Heart left ventricle (tissue), 16 donors: Measurements from ENCODE around the gene ADGRD1. TPM values are rescaled to one million over a fixed set of nuclear protein-coding genes. Genes with fewer than 3 reads are reported as not detected.

Experiments used
- ATAC-seq, 4 donors: fragments of 200-7000 bp; cut with Tn5 transposase; one replicate each; pipeline ENCODE4 v1.9.1; 2020 to 2022; ENCODE audit warnings: moderate library complexity in 4 of 4, mild to moderate bottlenecking in 3 of 4, moderate number of reproducible peaks in 1 of 4
- DNase-seq, 5 donors: peaks; one replicate each; pipeline ENCODE4 v3.0.0-alpha.2; 2020
- H3K27ac ChIP-seq, 12 donors: fragments of 200-600 bp; sonication (generic) in 4 of 12; one replicate each; pipeline versions ENCODE4 v1.5.0 to v1.8.0; 2016 to 2022; ENCODE audit warnings: mild to moderate bottlenecking in 2 of 12
- H3K27me3 ChIP-seq, 9 donors: fragments of 200-600 bp; sonication (generic) in 2 of 9; one replicate each; pipeline versions ENCODE4 v1.5.1 to v1.8.0; 2016 to 2022; ENCODE audit warnings: mild to moderate bottlenecking in 3 of 9
- H3K36me3 ChIP-seq, 9 donors: fragments of 200-600 bp; sonication (generic) in 2 of 9; one replicate each; pipeline versions ENCODE4 v1.5.0 to v1.8.0; 2018 to 2022; ENCODE audit warnings: mild to moderate bottlenecking in 2 of 9
- H3K4me1 ChIP-seq, 12 donors: fragments of 200-600 bp; sonication (generic) in 4 of 12; one replicate each; pipeline versions ENCODE4 v1.5.0 to v1.8.0; 2016 to 2022; ENCODE audit warnings: mild to moderate bottlenecking in 3 of 12
- H3K4me3 ChIP-seq, 12 donors: fragments of 200-600 bp; sonication (generic) in 4 of 12; one replicate each; pipeline versions ENCODE4 v1.5.0 to v1.8.0; 2017 to 2022; ENCODE audit warnings: mild to moderate bottlenecking in 9 of 12, moderate library complexity in 4 of 12
- H3K9me3 ChIP-seq, 12 donors: fragments of 200-600 bp; sonication (generic) in 4 of 12; one replicate each; pipeline versions ENCODE4 v1.5.0 to v1.8.0; 2016 to 2022; ENCODE audit warnings: mild to moderate bottlenecking in 1 of 12
- POLR2A ChIP-seq, 2 donors: fragments of 450-650 bp; IDR thresholded peaks; one replicate each; pipeline ENCODE4 v1.6.1; 2017; ENCODE audit warnings: antibody characterized with exemption in 2 of 2, mild to moderate bottlenecking in 2 of 2, moderate library complexity in 2 of 2
- WGBS, 4 donors: extraction: QIAGEN DNeasy Blood & Tissue Kit in 2 of 4; methylation state at CpG; one replicate each; pipeline versions ENCODE4 v1.1.5 to v1.1.7; 2013 to 2018; 5-methylcytosine and 5-hydroxymethylcytosine counted together
- intact Hi-C, 10 donors: fragments of 100-400 bp; cut with DNase I; formaldehyde crosslinking; loops; one replicate each; pipeline versions ENCODE4 v1.11.1 to v1.14.2; 2022
- polyA plus RNA-seq, 2 donors: library from polyadenylated mRNA; stranded (reverse); fragments of 200-250 nt; gene quantifications; one replicate each; pipeline ENCODE4 v1.2.3, GENCODE V29; 2013
- total RNA-seq, 9 donors: library from RNA; depleted of rRNA in 2 of 9; stranded (reverse); fragments of >200 nt in 2 of 9; fragmentation: NEBNext Ultra II Directional in 3 of 9; extraction: Animal tissue kit (Norgen Biotek cat#: 25700) in 3 of 9; gene quantifications; one replicate each; pipeline versions ENCODE4 v1.1.0 to v1.2.4, GENCODE V29; 2016 to 2023
- TF ChIP-seq, protein P1 (sequence below), 12 donors: fragments of 200-600 bp; sonication (generic) in 4 of 12; IDR thresholded peaks; one replicate each; pipeline versions ENCODE4 v1.5.0 to v1.8.0; 2018 to 2022; ENCODE audit warnings: antibody characterized with exemption in 12 of 12, mild to moderate bottlenecking in 5 of 12
- donor health status: ischemic (EF 13 %, LVEDD 7.1; RV severe dilation, severe dysfunction).
- donor health status: healthy with polysubstance abuse.
- donor health status: DM: no; HTN: yes; CAD: no.
- donor health status: DM: no; HTN: no; CAD: no.
- donor health status: ischemic (EF 25% LVEDD 6.9; RV normal size, moderate dysfunction).
- donor health status: ischemic (EF 25% LVEDD 5.7; RV mildly dilated, moderate dysfunction).
- donor health status: healthy.
- donor health status: DM: yes; HTN: yes; CAD: no.
- donor health status: ischemic (EF 35%, LVEDD 5.7; RV mildly dilated, moderate dysfunction).
- donor health status: nonischemic (EF 11% LVEDD 7.7; RV severe dilation, severe dysfunction).
- donor health status: DM: yes; HTN: yes; CAD: no.
- donor health status: PGD.
- donor health status: ischemic (EF 29% LVEDD 5.4; RV normal size, mild dysfunction).
- donor health status: nonischemic (EF 23%, LVEDD 6.1; RV moderate dilation, normal function).

The ADGRD1 gene
- total and polyA plus RNA-seq, 11 donors, result 22.7 to 109 (median 66.3) TPM

DNA sequence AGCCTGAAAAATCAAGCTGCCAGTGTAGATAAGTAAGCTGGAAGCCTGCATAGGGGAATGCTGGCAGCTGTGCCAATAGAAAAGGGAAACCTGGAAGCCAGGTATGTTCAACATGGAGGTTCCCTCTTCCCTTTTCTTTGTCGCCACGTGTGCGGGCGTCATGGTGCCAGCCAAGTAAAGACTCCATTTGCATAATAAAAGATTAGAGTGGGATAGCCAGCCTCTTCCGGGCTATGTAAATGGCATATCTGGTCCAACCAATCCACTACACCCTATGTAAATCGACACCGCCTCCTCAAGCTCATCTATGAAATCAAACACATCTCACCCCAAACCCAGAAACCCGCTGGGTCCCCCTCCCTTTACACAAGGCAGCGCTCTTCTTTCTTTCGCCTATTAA is 5.6 kb upstream of the ADGRD1 start:
- 84 to 90% (median 86%) methylated on average over 10 of the region's 10 CpGs for WGBS, 4 donors

DNA sequence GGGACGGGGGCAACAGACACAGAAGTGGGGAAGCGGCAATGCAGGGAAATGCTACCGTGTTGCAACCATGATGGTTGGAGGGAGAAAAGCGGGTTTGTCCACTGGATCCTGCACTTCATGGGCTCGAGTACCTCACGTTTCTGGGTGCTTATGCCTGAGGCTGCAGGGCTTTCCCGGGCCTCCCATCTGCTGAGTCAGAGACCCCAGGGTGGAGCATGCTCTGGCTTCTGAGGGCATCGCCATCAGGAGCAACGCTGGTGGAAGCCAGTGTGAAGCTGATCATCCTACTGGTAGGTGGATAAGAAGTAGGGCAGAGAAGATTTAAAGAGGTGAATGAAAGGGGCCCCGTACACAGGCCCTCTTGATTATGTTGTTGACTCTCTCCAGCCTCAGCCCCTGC is 5.0 kb upstream of the ADGRD1 start:
- Histone ChIP-seq H3K4me3 (no peak overlapping the region), H3K9me3 (peaks cover 0 to 22% (median 11%) of the 10 kb centered on the region in 12 donors), H3K4me1 (peaks cover 0 to 25% (median 12%) of the 10 kb centered on the region in 12 donors), H3K36me3 (no peaks in the 10 kb centered on the region), H3K27me3 (no peaks in the 10 kb centered on the region), H3K27ac (no peak overlapping the region)
- DNase-seq (no peak), ATAC-seq (no peak)
- TF ChIP-seq POLR2A (IDR thresholded peaks at IDR 0.05), result no peak
- TF ChIP-seq, protein P1, sequence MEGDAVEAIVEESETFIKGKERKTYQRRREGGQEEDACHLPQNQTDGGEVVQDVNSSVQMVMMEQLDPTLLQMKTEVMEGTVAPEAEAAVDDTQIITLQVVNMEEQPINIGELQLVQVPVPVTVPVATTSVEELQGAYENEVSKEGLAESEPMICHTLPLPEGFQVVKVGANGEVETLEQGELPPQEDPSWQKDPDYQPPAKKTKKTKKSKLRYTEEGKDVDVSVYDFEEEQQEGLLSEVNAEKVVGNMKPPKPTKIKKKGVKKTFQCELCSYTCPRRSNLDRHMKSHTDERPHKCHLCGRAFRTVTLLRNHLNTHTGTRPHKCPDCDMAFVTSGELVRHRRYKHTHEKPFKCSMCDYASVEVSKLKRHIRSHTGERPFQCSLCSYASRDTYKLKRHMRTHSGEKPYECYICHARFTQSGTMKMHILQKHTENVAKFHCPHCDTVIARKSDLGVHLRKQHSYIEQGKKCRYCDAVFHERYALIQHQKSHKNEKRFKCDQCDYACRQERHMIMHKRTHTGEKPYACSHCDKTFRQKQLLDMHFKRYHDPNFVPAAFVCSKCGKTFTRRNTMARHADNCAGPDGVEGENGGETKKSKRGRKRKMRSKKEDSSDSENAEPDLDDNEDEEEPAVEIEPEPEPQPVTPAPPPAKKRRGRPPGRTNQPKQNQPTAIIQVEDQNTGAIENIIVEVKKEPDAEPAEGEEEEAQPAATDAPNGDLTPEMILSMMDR (IDR thresholded peaks at IDR 0.05), result no peak
- intact Hi-C loops, result no loop called here
- 90 to 96% (median 93%) methylated on average over 10 of the region's 10 CpGs for WGBS, 4 donors

More for the DNA sequence above, 5.6 kb upstream of the ADGRD1 start:
- H3K4me1 ChIP-seq, result peaks cover 0 to 20% (median 8%) of the 10 kb centered on the region in 12 donors
- DNase-seq (no peak), ATAC-seq (no peak)
- no peak for TF ChIP-seq POLR2A (IDR thresholded peaks at IDR 0.05)
- TF ChIP-seq, protein P1 (IDR thresholded peaks at IDR 0.05), result no peak
- no peaks in the 10 kb centered on the region for H3K36me3 ChIP-seq
- no peak overlapping the region for H3K27ac ChIP-seq
- intact Hi-C loops, result no loop called here
- H3K4me3 ChIP-seq, result no peak overlapping the region
- no peaks in the 10 kb centered on the region for H3K27me3 ChIP-seq
- H3K9me3 ChIP-seq, result peaks cover 0 to 24% (median 11%) of the 10 kb centered on the region in 12 donors

DNA sequence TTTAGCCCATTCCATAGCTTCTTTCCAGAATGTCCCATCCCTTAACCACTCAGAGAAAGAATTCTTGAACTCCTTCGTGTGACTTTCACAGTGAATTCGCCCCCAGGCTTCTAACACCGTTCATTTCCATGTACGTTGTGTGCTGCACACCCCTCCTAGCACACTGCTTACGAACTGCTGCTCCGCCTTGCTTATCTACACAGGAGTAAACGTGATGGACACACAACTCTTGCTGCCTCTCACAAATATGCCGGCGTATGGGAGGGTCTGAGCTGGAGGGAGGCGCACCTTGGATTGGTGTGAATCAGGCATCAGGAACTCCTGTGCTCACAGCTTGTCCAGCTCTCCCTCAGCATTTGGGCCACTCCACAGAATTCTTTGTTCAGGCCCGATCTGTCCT is 3.9 kb upstream of the ADGRD1 start:
- no peak for DNase-seq
- no peak overlapping the region for H3K27ac ChIP-seq
- TF ChIP-seq, protein P1 (IDR thresholded peaks at IDR 0.05), result no peak
- TF ChIP-seq POLR2A (IDR thresholded peaks at IDR 0.05), result no peak
- no peak for ATAC-seq
- no peaks in the 10 kb centered on the region for H3K27me3 ChIP-seq
- H3K36me3 ChIP-seq, result no peaks in the 10 kb centered on the region
- H3K4me3 ChIP-seq, result no peak overlapping the region
- H3K4me1 ChIP-seq, result peaks cover 0 to 32% (median 12%) of the 10 kb centered on the region in 12 donors
- 86 to 91% (median 88%) methylated on average over 11 of the region's 11 CpGs for WGBS, 4 donors
- intact Hi-C loops, result loop anchor here in 1 of 10 donors (5.0 kb wide), 1 partner anchor 52 kb away; no protein-coding TSS in a partner anchor
- H3K9me3 ChIP-seq, result peaks cover 0 to 13% (median 5%) of the 10 kb centered on the region in 12 donors

DNA sequence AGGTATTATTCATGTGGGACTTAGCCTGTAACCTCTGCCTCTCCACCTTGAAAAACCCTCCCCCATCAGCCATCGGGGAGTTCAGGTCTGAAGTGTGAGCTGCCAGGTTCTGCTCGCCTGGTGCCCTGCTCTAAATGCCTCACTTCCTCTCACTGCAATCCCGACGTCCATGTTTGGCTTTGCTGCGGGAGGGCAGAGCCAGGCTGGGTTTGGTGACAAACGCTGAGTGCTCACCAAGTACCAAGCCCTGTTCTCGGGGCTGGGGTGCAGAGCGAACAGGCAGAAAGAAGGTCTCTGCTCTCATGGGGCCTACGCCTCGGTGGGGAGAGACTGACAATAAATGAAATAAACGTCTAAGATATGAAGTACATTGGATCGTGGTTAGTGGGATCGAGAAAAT is 2.1 kb upstream of the ADGRD1 start:
- H3K27me3 ChIP-seq, result no peaks in the 10 kb centered on the region
- H3K36me3 ChIP-seq, result peaks cover 0 to under 1% (median 0%) of the 10 kb centered on the region in 9 donors
- no peaks in the 10 kb centered on the region for H3K9me3 ChIP-seq
- no peak for ATAC-seq
- no peak overlapping the region for H3K27ac ChIP-seq
- TF ChIP-seq POLR2A (IDR thresholded peaks at IDR 0.05), result no peak
- TF ChIP-seq, protein P1 (IDR thresholded peaks at IDR 0.05), result no peak
- 87 to 90% (median 89%) methylated on average over 13 of the region's 13 CpGs for WGBS, 4 donors
- DNase-seq, result no peak
- peaks cover 0 to 30% (median 12%) of the 10 kb centered on the region in 12 donors for H3K4me1 ChIP-seq
- H3K4me3 ChIP-seq, result no peak overlapping the region
- intact Hi-C loops, result loop anchor here in 1 of 10 donors (5.0 kb wide), 1 partner anchor 51 kb away; no protein-coding TSS in a partner anchor
